Measurements from ENCODE around the gene SNX1.

SNX1 gene

GRCh38 chr15:64185146-64185911 lies 89.5 kb downstream of the SNX1 start:
- TF ChIP-seq CTCF (IDR thresholded peaks at IDR 0.05; ENCODE audit: borderline replicate concordance, insufficient read depth, low read depth, low read length): no peak
- H3K4me3 ChIP-seq (ENCODE audit: low read depth, low read length): no peak overlapping the region

- no peak for TF ChIP-seq CTCF (IDR thresholded peaks at IDR 0.05; ENCODE audit: borderline replicate concordance, insufficient read depth, low read depth, low read length)
- H3K4me3 ChIP-seq (ENCODE audit: low read depth, low read length): no peak overlapping the region
These were observed 91.8 kb downstream of the SNX1 start for GRCh38 chr15:64187396-64188191.
